Lower leg skin (tissue), 4 donors: ENCODE data around the gene TBC1D13. TPM values are rescaled to one million over a fixed set of nuclear protein-coding genes. Genes with fewer than 3 reads are reported as not detected.

Experiments
- DNase-seq, 2 donors: peaks; one replicate each; pipeline ENCODE4 v3.0.0-alpha.2; 2019; ENCODE audit warnings: low spot score in 2 of 2
- H3K4me3 ChIP-seq: fragments of 200-600 bp; sonication (generic); 2 replicates; pipeline ENCODE4 v1.5.1; 2017; ENCODE audit warnings: mild to moderate bottlenecking, low read depth; ENCODE audit not compliant: poor library complexity, severe bottlenecking
- POLR2A ChIP-seq, 2 donors: fragments of 450-650 bp; IDR thresholded peaks; one replicate each; pipeline ENCODE4 v1.6.1; 2016 to 2017; ENCODE audit warnings: antibody characterized with exemption in 2 of 2, mild to moderate bottlenecking in 1 of 2, moderate library complexity in 1 of 2
- WGBS, 2 donors: methylation state at CpG; one replicate each; pipeline ENCODE4 v1.1.5; 2018; 5-methylcytosine and 5-hydroxymethylcytosine counted together
- intact Hi-C: fragments of 100-400 bp; cut with DNase I; formaldehyde crosslinking; loops from one replicate; pipeline ENCODE4 v1.15.0; 2023; ENCODE audit warnings: low total_unique reads
- total RNA-seq, 4 donors: library from RNA; depleted of rRNA; stranded (reverse); fragments of >200 nt; gene quantifications; one replicate each; pipeline ENCODE4 v1.1.0, GENCODE V29; 2016
- TF ChIP-seq, protein P1 (sequence below), 3 donors: fragments of 450-650 bp; IDR thresholded peaks; one replicate each; pipeline ENCODE4 v1.5.1; 2016; ENCODE audit warnings: antibody characterized with exemption in 3 of 3, mild to moderate bottlenecking in 3 of 3, moderate library complexity in 2 of 3

TBC1D13 gene
- total RNA-seq, 4 donors from 2014 or later, result 5.0 to 14.8 (median 12.8) TPM

DNA sequence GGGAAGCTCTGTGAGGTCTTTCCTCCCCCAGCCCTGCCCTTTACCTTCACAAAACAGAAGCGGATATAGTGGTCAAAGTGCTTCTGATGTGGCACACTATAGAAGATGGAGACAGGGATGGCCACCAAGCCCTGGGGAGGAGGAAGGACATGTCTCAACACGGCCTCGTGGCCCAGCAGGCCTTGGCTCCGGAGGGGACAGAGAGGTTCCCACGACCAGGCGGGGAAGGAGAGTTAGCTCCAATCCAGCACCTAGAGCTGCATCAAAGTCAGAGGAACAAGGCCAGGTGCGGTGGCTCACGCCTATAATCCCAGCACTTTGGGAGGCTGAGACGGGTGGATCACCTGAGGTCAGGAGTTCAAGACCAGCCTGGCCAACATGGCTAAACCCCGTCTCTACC, 46.6 kb downstream of the TBC1D13 start:
- DNase-seq, result no peak
- intact Hi-C loops, result no loop called here
- no peak overlapping the region for H3K4me3 ChIP-seq
- no peak for TF ChIP-seq POLR2A (IDR thresholded peaks at IDR 0.05)
- 91 to 92% methylated on average over 10 of the region's 10 CpGs for whole genome bisulfite sequencing, 2 donors

DNA sequence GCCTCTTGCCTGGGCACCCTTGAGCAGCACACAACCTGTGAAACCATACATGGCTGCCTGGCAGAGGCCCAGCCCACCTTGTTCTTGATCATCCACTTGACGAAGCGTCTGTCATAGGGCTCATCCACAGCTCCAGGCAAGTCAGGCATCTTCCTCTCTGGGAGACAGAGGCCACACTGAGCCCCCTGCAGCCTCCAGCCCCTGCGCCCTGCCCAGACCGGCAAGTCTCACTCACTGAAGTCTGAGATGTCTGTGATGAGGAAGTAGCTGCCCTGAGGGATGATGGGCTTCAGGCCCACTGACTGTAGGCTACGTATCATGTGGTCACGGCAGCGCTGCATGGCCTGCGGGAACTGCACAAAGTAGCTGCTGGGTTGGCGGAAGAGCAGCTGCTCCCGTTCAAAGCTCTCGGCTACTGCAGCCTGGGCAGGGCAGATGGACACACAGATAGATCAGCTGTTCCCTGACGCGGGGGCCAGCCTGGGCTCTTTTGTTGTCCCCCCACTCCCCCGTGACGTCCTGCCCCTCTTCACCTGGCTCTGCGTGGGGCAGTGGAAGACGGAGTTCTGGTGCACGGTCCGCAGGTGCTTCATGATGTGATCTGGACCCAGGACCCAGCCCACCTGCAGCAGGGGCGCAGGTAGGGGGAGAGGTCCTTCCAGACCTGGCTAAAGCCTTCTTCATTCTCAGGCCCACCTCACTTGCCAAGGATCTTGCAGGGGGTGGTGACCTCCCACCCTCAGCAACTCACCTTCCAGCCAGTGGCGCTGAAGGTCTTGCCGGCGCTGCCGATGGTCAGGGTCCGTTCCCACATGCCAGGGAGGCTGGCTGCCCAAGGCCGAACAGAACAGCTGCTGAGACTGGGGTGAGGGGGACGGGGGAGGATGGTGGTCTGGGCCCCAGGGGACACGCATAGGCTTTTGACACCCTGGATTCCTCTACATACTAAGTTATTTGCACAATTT, 48.5 kb downstream of the TBC1D13 start:
- WGBS, 2 donors, result 93 to 94% methylated on average over 24 to 25 of the region's 28 CpGs
- intact Hi-C loops, result no loop called here
- TF ChIP-seq, protein P1, sequence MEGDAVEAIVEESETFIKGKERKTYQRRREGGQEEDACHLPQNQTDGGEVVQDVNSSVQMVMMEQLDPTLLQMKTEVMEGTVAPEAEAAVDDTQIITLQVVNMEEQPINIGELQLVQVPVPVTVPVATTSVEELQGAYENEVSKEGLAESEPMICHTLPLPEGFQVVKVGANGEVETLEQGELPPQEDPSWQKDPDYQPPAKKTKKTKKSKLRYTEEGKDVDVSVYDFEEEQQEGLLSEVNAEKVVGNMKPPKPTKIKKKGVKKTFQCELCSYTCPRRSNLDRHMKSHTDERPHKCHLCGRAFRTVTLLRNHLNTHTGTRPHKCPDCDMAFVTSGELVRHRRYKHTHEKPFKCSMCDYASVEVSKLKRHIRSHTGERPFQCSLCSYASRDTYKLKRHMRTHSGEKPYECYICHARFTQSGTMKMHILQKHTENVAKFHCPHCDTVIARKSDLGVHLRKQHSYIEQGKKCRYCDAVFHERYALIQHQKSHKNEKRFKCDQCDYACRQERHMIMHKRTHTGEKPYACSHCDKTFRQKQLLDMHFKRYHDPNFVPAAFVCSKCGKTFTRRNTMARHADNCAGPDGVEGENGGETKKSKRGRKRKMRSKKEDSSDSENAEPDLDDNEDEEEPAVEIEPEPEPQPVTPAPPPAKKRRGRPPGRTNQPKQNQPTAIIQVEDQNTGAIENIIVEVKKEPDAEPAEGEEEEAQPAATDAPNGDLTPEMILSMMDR (IDR thresholded peaks at IDR 0.05), result no peak
- TF ChIP-seq POLR2A (IDR thresholded peaks at IDR 0.05), result no peak

DNA sequence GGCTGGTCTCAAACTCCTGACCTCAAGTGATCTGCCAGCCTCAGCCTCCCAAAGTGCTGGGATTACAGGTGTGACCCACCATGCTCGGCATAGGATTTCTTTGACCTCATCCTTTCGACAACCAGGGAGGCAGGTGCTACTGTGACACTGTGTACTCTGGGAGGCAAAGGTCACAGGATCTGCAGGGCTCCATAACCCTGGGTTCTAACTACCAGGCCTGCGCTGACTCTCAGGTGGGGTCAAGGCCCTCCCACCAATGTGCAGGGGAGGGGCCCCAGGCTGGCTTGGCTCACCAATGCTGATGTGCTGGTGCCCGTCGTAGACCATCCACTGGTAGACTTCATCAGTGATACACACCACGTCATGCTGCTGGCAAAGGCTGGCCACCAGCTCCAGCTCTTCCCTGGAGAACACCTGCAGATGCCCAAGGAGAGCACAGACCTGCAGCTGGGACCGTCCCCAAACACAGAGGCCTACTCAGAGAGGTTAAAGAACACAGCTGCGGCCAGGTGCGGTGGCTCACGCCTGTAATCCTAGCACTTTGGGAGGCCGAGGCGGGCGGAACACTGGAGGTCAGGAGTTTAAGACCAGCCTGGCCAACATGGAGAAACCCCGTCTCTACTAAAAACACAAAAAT, 49.6 kb downstream of the TBC1D13 start:
- TF ChIP-seq, protein P1 (IDR thresholded peaks at IDR 0.05), result no peak
- TF ChIP-seq POLR2A (IDR thresholded peaks at IDR 0.05), result no peak
- no peak overlapping the region for H3K4me3 ChIP-seq
- intact Hi-C loops, result no loop called here
- DNase-seq, result no peak
- 95 to 97% methylated on average over 14 of the region's 14 CpGs for WGBS, 2 donors

More for the DNA sequence above, 48.5 kb downstream of the TBC1D13 start:
- DNase-seq, result no peak
- no peak overlapping the region for H3K4me3 ChIP-seq

DNA sequence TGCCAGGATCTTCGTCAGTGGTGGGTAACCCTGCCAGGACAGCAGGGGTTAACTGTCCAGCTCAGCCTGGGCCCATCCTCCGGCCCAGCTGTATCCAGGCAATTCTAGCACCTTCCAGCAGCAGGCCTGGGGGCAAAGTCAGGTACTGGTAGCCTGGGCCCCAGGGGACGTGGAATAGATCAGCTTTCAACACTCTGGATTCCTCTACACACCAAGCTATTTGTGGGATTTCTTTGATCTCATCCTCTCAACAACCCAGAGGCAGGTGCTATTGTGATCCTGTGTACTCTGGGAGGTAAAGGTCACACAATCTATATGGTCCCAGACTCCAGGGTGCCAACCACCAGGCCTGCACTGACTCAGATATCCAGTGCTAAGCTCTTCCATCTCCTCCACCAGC, 51.3 kb downstream of the TBC1D13 start:
- no peak for TF ChIP-seq POLR2A (IDR thresholded peaks at IDR 0.05)
- TF ChIP-seq, protein P1 (IDR thresholded peaks at IDR 0.05), result no peak
- DNase-seq, result no peak
- 81 to 84% methylated on average over 3 of the region's 3 CpGs for WGBS, 2 donors
- intact Hi-C loops, result no loop called here
- H3K4me3 ChIP-seq, result no peak overlapping the region

DNA sequence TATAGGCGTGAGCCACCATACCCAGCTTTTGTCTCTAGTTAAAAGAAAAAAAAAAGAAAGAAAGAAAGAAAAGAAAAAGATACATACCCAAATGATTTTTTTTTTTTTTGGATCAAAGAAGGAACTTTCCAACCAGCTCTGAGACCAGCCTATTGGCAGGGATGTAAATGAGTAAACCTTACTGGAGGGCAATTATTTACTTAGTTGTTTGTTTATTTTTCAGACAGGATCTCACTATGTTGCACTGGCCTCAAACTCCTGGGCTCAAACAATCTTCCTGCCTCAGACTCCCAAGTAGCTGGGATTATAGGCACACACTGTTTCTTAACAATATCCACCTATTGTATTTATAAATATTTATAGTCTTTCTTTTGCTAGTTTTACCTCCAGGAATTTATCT, 53.5 kb downstream of the TBC1D13 start:
- no peak overlapping the region for H3K4me3 ChIP-seq
- intact Hi-C loops, result no loop called here
- TF ChIP-seq, protein P1 (IDR thresholded peaks at IDR 0.05), result no peak
- TF ChIP-seq POLR2A (IDR thresholded peaks at IDR 0.05), result no peak
- 90 to 100% methylated on average over 1 of the region's 1 CpG for WGBS, 2 donors
- no peak for DNase-seq
